ENCODE data around the gene HIC1. TPM values are rescaled to one million over a fixed set of nuclear protein-coding genes. Genes with fewer than 3 reads are reported as not detected.

HIC1 gene
- polyA plus RNA-seq, 1 donor (not counting 4 experiments of a cell fraction or from before 2014, with no cell fraction given): 0.64 TPM

- Histone ChIP-seq H3K79me2 (ENCODE audit: control insufficient read depth, insufficient read depth, low read length) (no peaks in the 10 kb centered on the region), H3K4me2 (ENCODE audit: control insufficient read depth, extremely low read depth, insufficient read depth, low read depth, low read length) (no peak overlapping the region), H3K9ac (ENCODE audit: control insufficient read depth, extremely low read depth, insufficient read depth, low read length) (no peak overlapping the region), H3K4me1 (ENCODE audit: control insufficient read depth, extremely low read depth, insufficient read depth, low read length) (peaks cover 3% of the 10 kb centered on the region), H3K9me3 (ENCODE audit: control insufficient read depth, low read depth, low read length) (no peaks in the 10 kb centered on the region), H4K20me1 (ENCODE audit: control insufficient read depth, extremely low read depth, insufficient read depth, low read length) (no peaks in the 10 kb centered on the region), H2AFZ (ENCODE audit: control insufficient read depth, low read length) (no peak overlapping the region), H3K4me3 (ENCODE audit: control insufficient read depth in 2 of 3, extremely low read depth in 1 of 3, insufficient read depth in 2 of 3, low read depth in 1 of 3, low read length in 3 of 3) (no peak overlapping the region), H3K27me3 (ENCODE audit: control insufficient read depth, extremely low read depth, insufficient read depth, low read length) (no peaks in the 10 kb centered on the region), H3K36me3 (ENCODE audit: control insufficient read depth in 2 of 2, extremely low read depth in 1 of 2, insufficient read depth in 2 of 2, low read length in 2 of 2) (peaks cover 23 to 32% of the 10 kb centered on the region in 2 experiments), H3K9me1 (ENCODE audit: control insufficient read depth, extremely low read depth, insufficient read depth, low read length) (no peaks in the 10 kb centered on the region), H3K27ac (ENCODE audit: control insufficient read depth, insufficient read depth, low read length) (no peak overlapping the region)
- no peak for FAIRE-seq
- no peak for DNase-seq (ENCODE audit: low read depth, low spot score)
- TF ChIP-seq EZH2 (IDR thresholded peaks at IDR 0.05; ENCODE audit: low read length): no peak
- TF ChIP-seq, protein P1, sequence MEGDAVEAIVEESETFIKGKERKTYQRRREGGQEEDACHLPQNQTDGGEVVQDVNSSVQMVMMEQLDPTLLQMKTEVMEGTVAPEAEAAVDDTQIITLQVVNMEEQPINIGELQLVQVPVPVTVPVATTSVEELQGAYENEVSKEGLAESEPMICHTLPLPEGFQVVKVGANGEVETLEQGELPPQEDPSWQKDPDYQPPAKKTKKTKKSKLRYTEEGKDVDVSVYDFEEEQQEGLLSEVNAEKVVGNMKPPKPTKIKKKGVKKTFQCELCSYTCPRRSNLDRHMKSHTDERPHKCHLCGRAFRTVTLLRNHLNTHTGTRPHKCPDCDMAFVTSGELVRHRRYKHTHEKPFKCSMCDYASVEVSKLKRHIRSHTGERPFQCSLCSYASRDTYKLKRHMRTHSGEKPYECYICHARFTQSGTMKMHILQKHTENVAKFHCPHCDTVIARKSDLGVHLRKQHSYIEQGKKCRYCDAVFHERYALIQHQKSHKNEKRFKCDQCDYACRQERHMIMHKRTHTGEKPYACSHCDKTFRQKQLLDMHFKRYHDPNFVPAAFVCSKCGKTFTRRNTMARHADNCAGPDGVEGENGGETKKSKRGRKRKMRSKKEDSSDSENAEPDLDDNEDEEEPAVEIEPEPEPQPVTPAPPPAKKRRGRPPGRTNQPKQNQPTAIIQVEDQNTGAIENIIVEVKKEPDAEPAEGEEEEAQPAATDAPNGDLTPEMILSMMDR (optimal IDR thresholded peaks at IDR 0.05 in 1 of 3, IDR thresholded peaks at IDR 0.05 in 1 of 3, conservative IDR thresholded peaks at IDR 0.05 in 1 of 3; ENCODE audit: extremely low read depth in 1 of 3, insufficient read depth in 2 of 3, low read length in 3 of 3): no peak
- dilution Hi-C loops (cut with MboI; ENCODE audit: extremely low pct_ligation_motif_present, low sequenced_read_pairs): no loop called here
Observed at GRCh38 chr17:2068031-2068518, 13.2 kb downstream of the HIC1 start.

GRCh38 chr17:2068519-2069051 lies 13.7 kb downstream of the HIC1 start:
- FAIRE-seq (no peak), DNase-seq (ENCODE audit: low read depth, low spot score) (no peak)
- H3K36me3 ChIP-seq (ENCODE audit: control insufficient read depth in 2 of 2, extremely low read depth in 1 of 2, insufficient read depth in 2 of 2, low read length in 2 of 2): peaks cover 21 to 32% of the 10 kb centered on the region in 2 experiments
- H3K27ac ChIP-seq (ENCODE audit: control insufficient read depth, insufficient read depth, low read length): no peak overlapping the region
- H3K4me2 ChIP-seq (ENCODE audit: control insufficient read depth, extremely low read depth, insufficient read depth, low read depth, low read length): no peak overlapping the region
- H3K9ac ChIP-seq (ENCODE audit: control insufficient read depth, extremely low read depth, insufficient read depth, low read length): no peak overlapping the region
- no peak overlapping the region for H3K4me3 ChIP-seq (ENCODE audit: control insufficient read depth in 2 of 3, extremely low read depth in 1 of 3, insufficient read depth in 2 of 3, low read depth in 1 of 3, low read length in 3 of 3)
- H3K4me1 ChIP-seq (ENCODE audit: control insufficient read depth, extremely low read depth, insufficient read depth, low read length): peaks cover 3% of the 10 kb centered on the region
- no peaks in the 10 kb centered on the region for H3K79me2 ChIP-seq (ENCODE audit: control insufficient read depth, insufficient read depth, low read length)
- H3K9me1 ChIP-seq (ENCODE audit: control insufficient read depth, extremely low read depth, insufficient read depth, low read length): no peaks in the 10 kb centered on the region
- H3K9me3 ChIP-seq (ENCODE audit: control insufficient read depth, low read depth, low read length): no peaks in the 10 kb centered on the region
- dilution Hi-C loops (cut with MboI; ENCODE audit: extremely low pct_ligation_motif_present, low sequenced_read_pairs): no loop called here
- H2AFZ ChIP-seq (ENCODE audit: control insufficient read depth, low read length): no peak overlapping the region
- TF ChIP-seq, protein P1 (optimal IDR thresholded peaks at IDR 0.05 in 1 of 3, IDR thresholded peaks at IDR 0.05 in 1 of 3, conservative IDR thresholded peaks at IDR 0.05 in 1 of 3; ENCODE audit: extremely low read depth in 1 of 3, insufficient read depth in 2 of 3, low read length in 3 of 3): no peak
- no peak for TF ChIP-seq EZH2 (IDR thresholded peaks at IDR 0.05; ENCODE audit: low read length)
- no peaks in the 10 kb centered on the region for H4K20me1 ChIP-seq (ENCODE audit: control insufficient read depth, extremely low read depth, insufficient read depth, low read length)
- no peaks in the 10 kb centered on the region for H3K27me3 ChIP-seq (ENCODE audit: control insufficient read depth, extremely low read depth, insufficient read depth, low read length)
